Nephron progenitor cell (in vitro differentiated cells): ENCODE data around the gene XKR7.

Experiments used
- DNase-seq: peaks from one replicate; pipeline ENCODE4 v3.0.0; 2021
- H3K27ac Mint-ChIP-seq: 2 replicates; pipeline ENCODE4 v1.8.0; 2021; ENCODE audit warnings: mild to moderate bottlenecking, moderate library complexity, mixed read lengths
- H3K27me3 Mint-ChIP-seq: 2 replicates; pipeline ENCODE4 v1.8.0; 2021; ENCODE audit warnings: mild to moderate bottlenecking, low read depth, mixed read lengths; ENCODE audit not compliant: poor library complexity
- H3K36me3 Mint-ChIP-seq: 2 replicates; pipeline ENCODE4 v1.8.0; 2021; ENCODE audit warnings: low read depth, mixed read lengths
- H3K4me1 Mint-ChIP-seq: 2 replicates; pipeline ENCODE4 v1.8.0; 2021; ENCODE audit warnings: mixed read lengths
- H3K4me3 Mint-ChIP-seq: 2 replicates; pipeline ENCODE4 v1.8.0; 2021; ENCODE audit warnings: mild to moderate bottlenecking, moderate library complexity, mixed read lengths
- H3K9me3 Mint-ChIP-seq: 2 replicates; pipeline ENCODE4 v1.8.0; 2021; ENCODE audit warnings: mild to moderate bottlenecking, moderate library complexity, mixed read lengths
- CTCF ChIP-seq: fragments of 200-600 bp; sonication (generic); IDR thresholded peaks from 2 replicates; pipeline ENCODE4 v1.5.0; 2021; ENCODE audit warnings: antibody characterized with exemption

XKR7 gene

GRCh38 chr20:32036716-32037485 lies 69.0 kb downstream of the XKR7 start:
- TF ChIP-seq CTCF: no peak
- no peak for DNase-seq
- H3K4me3 Mint-ChIP-seq: no peak overlapping the region
- peaks cover 26% of the 10 kb centered on the region for H3K4me1 Mint-ChIP-seq
- no peak overlapping the region for H3K27ac Mint-ChIP-seq
- no peaks in the 10 kb centered on the region for H3K36me3 Mint-ChIP-seq
- no peaks in the 10 kb centered on the region for H3K9me3 Mint-ChIP-seq
- peaks cover 12% of the 10 kb centered on the region for H3K27me3 Mint-ChIP-seq

- Mint-ChIP-seq H3K4me1 (peaks cover 26% of the 10 kb centered on the region), H3K27me3 (peaks cover 19% of the 10 kb centered on the region)
Measured at GRCh38 chr20:32037929-32038328, 70.0 kb downstream of the XKR7 start.

GRCh38 chr20:32040142-32040953 lies 72.4 kb downstream of the XKR7 start:
- Mint-ChIP-seq H3K4me1 (peaks cover 22% of the 10 kb centered on the region), H3K27me3 (peaks cover 26% of the 10 kb centered on the region), H3K36me3 (no peaks in the 10 kb centered on the region), H3K27ac (no peak overlapping the region), H3K4me3 (no peak overlapping the region), H3K9me3 (no peaks in the 10 kb centered on the region)
- TF ChIP-seq CTCF: no peak
- DNase-seq: no peak

More at GRCh38 chr20:32037929-32038328, 70.0 kb downstream of the XKR7 start:
- TF ChIP-seq CTCF: no peak
- H3K4me3 Mint-ChIP-seq: no peak overlapping the region
- DNase-seq: no peak
- H3K27ac Mint-ChIP-seq: no peak overlapping the region
- H3K9me3 Mint-ChIP-seq: no peaks in the 10 kb centered on the region
- no peaks in the 10 kb centered on the region for H3K36me3 Mint-ChIP-seq

GRCh38 chr20:32045999-32046398 lies 78.0 kb downstream of the XKR7 start:
- no peak for TF ChIP-seq CTCF
- no peak for DNase-seq
- Mint-ChIP-seq H3K9me3 (peaks cover 3% of the 10 kb centered on the region), H3K27ac (no peak overlapping the region), H3K4me1 (peaks cover 14% of the 10 kb centered on the region), H3K27me3 (peaks cover 53% of the 10 kb centered on the region), H3K4me3 (no peak overlapping the region), H3K36me3 (no peaks in the 10 kb centered on the region)

GRCh38 chr20:32050324-32050841 lies 82.4 kb downstream of the XKR7 start:
- no peak overlapping the region for H3K27ac Mint-ChIP-seq

More at GRCh38 chr20:32050324-32050841, 82.4 kb downstream of the XKR7 start:
- no peak for DNase-seq
- H3K4me1 Mint-ChIP-seq: peaks cover 25% of the 10 kb centered on the region
- H3K27me3 Mint-ChIP-seq: peaks cover 59% of the 10 kb centered on the region
- TF ChIP-seq CTCF: no peak
- no peaks in the 10 kb centered on the region for H3K36me3 Mint-ChIP-seq
- H3K4me3 Mint-ChIP-seq: peak overlapping the region; percentile 10
- peaks cover 6% of the 10 kb centered on the region for H3K9me3 Mint-ChIP-seq
